ENCODE results near the gene PID1. TPM values are rescaled to one million over a fixed set of nuclear protein-coding genes. Genes with fewer than 3 reads are reported as not detected.

The PID1 gene
- total RNA-seq, 2 donors from 2014 or later, result 66.2 to 109 TPM

DNA sequence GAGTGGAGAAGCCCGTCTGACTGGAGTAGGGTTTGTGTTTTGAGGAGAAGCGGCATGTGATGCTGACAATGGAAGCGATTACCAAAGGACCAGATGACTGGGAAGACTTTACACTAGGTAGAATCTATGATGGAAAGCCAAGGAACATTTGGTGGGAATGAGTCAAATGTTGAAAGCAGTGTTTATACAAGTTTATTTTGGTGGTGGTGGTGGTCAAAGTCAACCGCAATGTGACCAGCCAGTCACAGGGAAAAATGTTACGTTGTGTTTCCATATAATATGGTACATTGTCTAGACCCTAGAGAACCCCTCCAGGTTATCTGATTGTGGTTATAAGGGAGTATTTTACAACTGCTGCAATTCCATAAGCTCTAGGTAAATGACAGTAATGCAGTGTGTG is 216.8 kb downstream of the PID1 start:
- no peak for DNase-seq (ENCODE audit: low spot score)
- H3K9me3 ChIP-seq, result no peaks in the 10 kb centered on the region
- TF ChIP-seq, protein P1, sequence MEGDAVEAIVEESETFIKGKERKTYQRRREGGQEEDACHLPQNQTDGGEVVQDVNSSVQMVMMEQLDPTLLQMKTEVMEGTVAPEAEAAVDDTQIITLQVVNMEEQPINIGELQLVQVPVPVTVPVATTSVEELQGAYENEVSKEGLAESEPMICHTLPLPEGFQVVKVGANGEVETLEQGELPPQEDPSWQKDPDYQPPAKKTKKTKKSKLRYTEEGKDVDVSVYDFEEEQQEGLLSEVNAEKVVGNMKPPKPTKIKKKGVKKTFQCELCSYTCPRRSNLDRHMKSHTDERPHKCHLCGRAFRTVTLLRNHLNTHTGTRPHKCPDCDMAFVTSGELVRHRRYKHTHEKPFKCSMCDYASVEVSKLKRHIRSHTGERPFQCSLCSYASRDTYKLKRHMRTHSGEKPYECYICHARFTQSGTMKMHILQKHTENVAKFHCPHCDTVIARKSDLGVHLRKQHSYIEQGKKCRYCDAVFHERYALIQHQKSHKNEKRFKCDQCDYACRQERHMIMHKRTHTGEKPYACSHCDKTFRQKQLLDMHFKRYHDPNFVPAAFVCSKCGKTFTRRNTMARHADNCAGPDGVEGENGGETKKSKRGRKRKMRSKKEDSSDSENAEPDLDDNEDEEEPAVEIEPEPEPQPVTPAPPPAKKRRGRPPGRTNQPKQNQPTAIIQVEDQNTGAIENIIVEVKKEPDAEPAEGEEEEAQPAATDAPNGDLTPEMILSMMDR (IDR thresholded peaks at IDR 0.05), result no peak
- peaks cover 0 to 23% of the 10 kb centered on the region in 2 donors for H3K4me1 ChIP-seq (ENCODE audit: control insufficient read depth in 1 of 2, low read depth in 2 of 2)
- ATAC-seq (ENCODE audit: insufficient number of reproducible peaks, low FRiP score, low read depth), result no peak
- H3K36me3 ChIP-seq, result no peaks in the 10 kb centered on the region
- H3K27ac ChIP-seq, result no peak overlapping the region
- H3K27me3 ChIP-seq (replicated peaks; ENCODE audit: insufficient read depth), result no peaks in the 10 kb centered on the region
- H3K4me3 ChIP-seq, result no peak overlapping the region

DNA sequence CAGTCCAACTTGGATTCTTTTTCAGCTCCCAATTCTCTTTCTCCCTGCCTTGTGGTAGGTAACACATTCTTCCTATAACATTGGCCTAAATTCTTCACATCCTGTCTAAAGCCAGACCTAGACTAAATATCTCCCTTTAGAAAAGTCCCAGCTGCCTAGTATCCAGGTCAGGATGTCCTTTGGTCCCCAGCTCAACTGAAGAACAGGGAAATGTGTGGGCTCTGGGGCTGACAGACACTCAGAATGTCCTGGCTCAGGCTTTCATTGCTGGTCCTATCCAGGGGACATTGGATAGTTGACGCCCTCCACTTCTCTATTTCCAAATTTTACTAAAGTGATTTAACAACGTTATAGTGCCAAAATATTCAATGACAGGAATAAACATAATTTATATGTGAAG is 219.3 kb downstream of the PID1 start:
- TF ChIP-seq, protein P1 (IDR thresholded peaks at IDR 0.05), result no peak
- no peak for DNase-seq (ENCODE audit: low spot score)
- no peaks in the 10 kb centered on the region for H3K36me3 ChIP-seq
- H3K27ac ChIP-seq, result no peak overlapping the region
- H3K27me3 ChIP-seq (replicated peaks; ENCODE audit: insufficient read depth), result no peaks in the 10 kb centered on the region
- H3K4me1 ChIP-seq (ENCODE audit: control insufficient read depth in 1 of 2, low read depth in 2 of 2), result peaks cover 0 to 6% of the 10 kb centered on the region in 2 donors
- H3K4me3 ChIP-seq, result no peak overlapping the region
- ATAC-seq (ENCODE audit: insufficient number of reproducible peaks, low FRiP score, low read depth), result no peak
- H3K9me3 ChIP-seq, result no peaks in the 10 kb centered on the region

DNA sequence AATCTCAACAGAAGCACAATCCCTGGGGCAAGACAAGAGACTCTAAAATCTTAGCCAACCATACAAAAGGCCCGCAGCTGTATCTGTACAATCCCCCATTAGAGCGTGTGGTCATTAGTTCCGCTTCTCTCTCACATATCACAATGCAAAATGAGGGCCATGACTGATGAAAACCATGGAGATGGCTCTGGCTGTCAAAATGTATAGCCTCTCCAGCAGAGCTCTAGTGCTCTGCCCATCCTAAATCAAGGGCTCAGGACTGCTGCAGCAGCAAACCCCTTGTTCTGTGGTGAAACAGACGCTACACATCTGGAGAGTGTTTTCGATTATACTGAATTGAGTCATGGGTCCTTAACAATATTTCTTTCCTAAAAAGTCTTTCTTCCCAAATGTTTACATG is 221.0 kb downstream of the PID1 start:
- TF ChIP-seq, protein P1 (IDR thresholded peaks at IDR 0.05), result no peak
- DNase-seq (ENCODE audit: low spot score), result no peak

DNA sequence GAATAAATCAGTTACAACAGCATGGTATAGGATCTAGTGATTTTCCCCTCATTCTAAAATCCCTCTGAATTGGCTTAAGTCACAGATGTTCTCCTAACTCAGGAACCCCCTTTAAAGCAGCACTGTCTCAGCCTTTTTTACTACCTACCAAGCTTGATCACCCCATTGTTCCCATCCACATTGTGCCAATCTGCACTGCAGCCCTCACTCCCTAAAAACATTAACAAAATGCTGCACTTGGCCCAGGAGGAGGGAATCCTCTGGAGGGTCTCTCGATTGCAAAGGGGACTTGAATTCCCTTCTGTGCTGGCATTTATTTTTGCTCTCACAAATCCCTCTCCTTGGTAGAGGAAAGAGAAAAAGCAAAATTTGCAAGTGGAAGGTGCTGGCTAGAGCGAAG is 223.0 kb downstream of the PID1 start:
- Histone ChIP-seq H3K36me3 (no peaks in the 10 kb centered on the region), H3K27me3 (replicated peaks; ENCODE audit: insufficient read depth) (no peaks in the 10 kb centered on the region), H3K27ac (no peak overlapping the region), H3K9me3 (no peaks in the 10 kb centered on the region), H3K4me1 (ENCODE audit: control insufficient read depth in 1 of 2, low read depth in 2 of 2) (peaks cover 3 to 21% of the 10 kb centered on the region in 2 donors), H3K4me3 (no peak overlapping the region)
- ATAC-seq (ENCODE audit: insufficient number of reproducible peaks, low FRiP score, low read depth), result no peak
- DNase-seq (ENCODE audit: low spot score), result no peak
- TF ChIP-seq, protein P1 (IDR thresholded peaks at IDR 0.05), result no peak

More for the DNA sequence above, 221.0 kb downstream of the PID1 start:
- Histone ChIP-seq H3K9me3 (no peaks in the 10 kb centered on the region), H3K27ac (no peak overlapping the region), H3K4me3 (no peak overlapping the region), H3K27me3 (replicated peaks; ENCODE audit: insufficient read depth) (no peaks in the 10 kb centered on the region), H3K36me3 (no peaks in the 10 kb centered on the region), H3K4me1 (ENCODE audit: control insufficient read depth in 1 of 2, low read depth in 2 of 2) (peaks cover 0 to 6% of the 10 kb centered on the region in 2 donors)
- ATAC-seq (ENCODE audit: insufficient number of reproducible peaks, low FRiP score, low read depth), result no peak

DNA sequence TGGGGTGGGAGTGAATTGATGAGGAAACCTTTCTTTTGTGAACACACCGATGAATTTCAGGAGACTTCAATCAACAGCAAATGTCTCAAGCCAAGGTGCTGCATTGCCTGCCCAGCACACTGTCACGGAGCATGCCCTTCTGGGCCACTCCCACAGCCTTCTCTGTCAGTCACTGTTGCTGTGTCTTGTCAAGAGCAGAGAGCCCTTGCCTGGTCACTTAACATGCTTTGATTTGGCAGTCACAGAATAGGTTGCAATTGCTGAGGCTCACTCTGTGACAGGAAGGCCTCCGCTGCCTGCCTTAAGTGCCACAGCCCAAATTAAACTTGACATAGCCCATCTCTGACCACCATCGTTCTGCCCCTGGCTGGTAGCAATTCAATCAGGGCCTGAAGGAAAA is 225.4 kb downstream of the PID1 start:
- DNase-seq (ENCODE audit: low spot score) (no peak), ATAC-seq (ENCODE audit: insufficient number of reproducible peaks, low FRiP score, low read depth) (no peak)
- TF ChIP-seq, protein P1 (IDR thresholded peaks at IDR 0.05), result no peak
- H3K27ac ChIP-seq, result no peak overlapping the region
- H3K9me3 ChIP-seq, result no peaks in the 10 kb centered on the region
- peaks cover 3 to 25% of the 10 kb centered on the region in 2 donors for H3K4me1 ChIP-seq (ENCODE audit: control insufficient read depth in 1 of 2, low read depth in 2 of 2)
- no peaks in the 10 kb centered on the region for H3K27me3 ChIP-seq (replicated peaks; ENCODE audit: insufficient read depth)
- no peak overlapping the region for H3K4me3 ChIP-seq
- H3K36me3 ChIP-seq, result no peaks in the 10 kb centered on the region

Data from thoracic aorta (tissue), 2 donors.